Vagina (tissue), 2 donors: Measurements from ENCODE around the gene CECR2.

ENCODE experiments used
- CTCF ChIP-seq, 3 experiments: fragments of 450-650 bp in 2 of 3; fragments of 200-600 bp in 1 of 3; sonication (generic) in 1 of 3; IDR thresholded peaks; one replicate each; pipeline ENCODE4 v1.5.1; 2017 to 2019; ENCODE audit warnings: antibody characterized with exemption in 3 of 3, mild to moderate bottlenecking in 2 of 3, moderate library complexity in 2 of 3
- POLR2A ChIP-seq, 2 donors: fragments of 450-650 bp; IDR thresholded peaks; one replicate each; pipeline ENCODE4 v1.6.1; 2017; ENCODE audit warnings: antibody characterized with exemption in 2 of 2, mild to moderate bottlenecking in 2 of 2, moderate library complexity in 2 of 2

GRCh38 chr22:17575681-17576080 is 206.4 kb downstream of the CECR2 start:
- TF ChIP-seq POLR2A (IDR thresholded peaks at IDR 0.05) (no peak), CTCF (IDR thresholded peaks at IDR 0.05) (no peak)
